SU-DHL-6 (cell line): ENCODE data around the gene KCNA1.

Source experiments
- H2AFZ ChIP-seq: fragments of 200-600 bp; sonication (generic); 2 replicates; pipeline ENCODE4 v1.6.1; 2014; ENCODE audit warnings: low read depth, mild to moderate bottlenecking, moderate library complexity, mixed read lengths, antibody characterized with exemption, low read length; ENCODE audit not compliant: severe bottlenecking
- H3F3A ChIP-seq: fragments of 200-600 bp; shearing (Covaris generic); 2 replicates; pipeline ENCODE4 v1.6.0; 2016; ENCODE audit warnings: antibody characterized with exemption, mild to moderate bottlenecking; ENCODE audit not compliant: insufficient read depth
- H3K27ac ChIP-seq: fragments of 200-600 bp; sonication (generic); 2 replicates; pipeline ENCODE4 v1.5.1; 2016; ENCODE audit warnings: low read depth, mild to moderate bottlenecking, low read length, moderate library complexity, mixed read lengths
- H3K27me3 ChIP-seq: fragments of 200-600 bp; sonication (generic), shearing (Covaris generic); 2 replicates; pipeline ENCODE4 v1.6.0; 2014; ENCODE audit warnings: mild to moderate bottlenecking, low read length
- H3K36me3 ChIP-seq: fragments of 200-600 bp; sonication (generic); 2 replicates; pipeline ENCODE4 v1.6.1; 2014; ENCODE audit warnings: mild to moderate bottlenecking, low read length, mixed read lengths
- H3K4me2 ChIP-seq: fragments of 300-600, 200-600 bp; shearing (Covaris generic), sonication (generic); 2 replicates; pipeline ENCODE4 v1.6.0; 2014; ENCODE audit warnings: low read length, low read depth, mild to moderate bottlenecking; ENCODE audit not compliant: poor library complexity, severe bottlenecking
- H3K4me3 ChIP-seq: fragments of 200-600 bp; sonication (generic); 2 replicates; pipeline ENCODE4 v1.5.1; 2014; ENCODE audit warnings: antibody characterized with exemption, low read length, mild to moderate bottlenecking, mixed read lengths; ENCODE audit not compliant: insufficient read depth, poor library complexity, severe bottlenecking
- H3K79me2 ChIP-seq: fragments of 200-600 bp; sonication (generic); 2 replicates; pipeline ENCODE4 v1.6.1; 2014; ENCODE audit warnings: mild to moderate bottlenecking, low read length, moderate library complexity; ENCODE audit not compliant: insufficient read depth
- H3K9ac ChIP-seq: fragments of 200-600 bp; sonication (generic); 2 replicates; pipeline ENCODE4 v1.7.0; 2014; ENCODE audit warnings: mild to moderate bottlenecking, low read length
- H3K9me2 ChIP-seq: fragments of 200-600 bp; sonication (generic); replicated peaks from 2 replicates; pipeline ENCODE4 v1.6.1; 2014; ENCODE audit warnings: low read length; ENCODE audit not compliant: insufficient read depth
- H3K9me3 ChIP-seq: fragments of 200-600 bp; sonication (generic); 2 replicates; pipeline ENCODE4 v1.6.1; 2014; ENCODE audit warnings: low read length, mixed read lengths; ENCODE audit not compliant: insufficient read depth
- H4K20me1 ChIP-seq: fragments of 200-600 bp; sonication (generic); 2 replicates; pipeline ENCODE4 v1.6.1; 2014; ENCODE audit warnings: low read depth, mild to moderate bottlenecking, antibody characterized with exemption, low read length, moderate library complexity, mixed read lengths
- CTCF ChIP-seq: fragments of 200-600 bp; sonication (generic); IDR thresholded peaks from one replicate; pipeline ENCODE4 v1.5.1; 2017; ENCODE audit warnings: antibody characterized with exemption, mild to moderate bottlenecking, low read length, moderate library complexity; ENCODE audit not compliant: insufficient read depth, poor library complexity, severe bottlenecking
- EZH2phosphoT487 ChIP-seq: fragments of 200-600 bp; sonication (generic), shearing (Covaris generic); conservative IDR thresholded peaks from 2 replicates; pipeline ENCODE4 v1.6.1; 2018; ENCODE audit warnings: mild to moderate bottlenecking, antibody characterized with exemption, low read length, moderate library complexity, mixed read lengths

The KCNA1 gene

GRCh38 chr12:4864575-4864974, 45.1 kb upstream of the KCNA1 start:
- no peaks in the 10 kb centered on the region for H3K9me3 ChIP-seq
- H2AFZ ChIP-seq: no peak overlapping the region
- no peak overlapping the region for H3K4me3 ChIP-seq
- no peaks in the 10 kb centered on the region for H3K9me2 ChIP-seq
- H3K36me3 ChIP-seq: no peaks in the 10 kb centered on the region
- no peak overlapping the region for H3K4me2 ChIP-seq
- H3K27me3 ChIP-seq: no peaks in the 10 kb centered on the region
- H3K9ac ChIP-seq: no peak overlapping the region
- no peak overlapping the region for H3K27ac ChIP-seq
- no peaks in the 10 kb centered on the region for H3F3A ChIP-seq
- H3K79me2 ChIP-seq: no peaks in the 10 kb centered on the region
- TF ChIP-seq CTCF: no peak
- TF ChIP-seq EZH2phosphoT487: no peak
- H4K20me1 ChIP-seq: no peaks in the 10 kb centered on the region

- Histone ChIP-seq H3F3A (no peaks in the 10 kb centered on the region), H3K4me3 (no peak overlapping the region), H2AFZ (no peak overlapping the region), H3K79me2 (no peaks in the 10 kb centered on the region), H4K20me1 (no peaks in the 10 kb centered on the region), H3K9me3 (no peaks in the 10 kb centered on the region), H3K36me3 (no peaks in the 10 kb centered on the region), H3K27me3 (no peaks in the 10 kb centered on the region), H3K9me2 (no peaks in the 10 kb centered on the region), H3K27ac (no peak overlapping the region), H3K4me2 (no peak overlapping the region), H3K9ac (no peak overlapping the region)
- TF ChIP-seq EZH2phosphoT487 (no peak), CTCF (no peak)
These were observed 44.5 kb upstream of the KCNA1 start for GRCh38 chr12:4865246-4865645.

- Histone ChIP-seq H3K36me3 (no peaks in the 10 kb centered on the region), H2AFZ (no peak overlapping the region), H3K79me2 (no peaks in the 10 kb centered on the region), H3K27ac (no peak overlapping the region), H3K4me2 (no peak overlapping the region), H4K20me1 (no peaks in the 10 kb centered on the region), H3K9me2 (no peaks in the 10 kb centered on the region), H3K27me3 (no peaks in the 10 kb centered on the region), H3K9me3 (no peaks in the 10 kb centered on the region), H3K4me3 (no peak overlapping the region), H3F3A (no peaks in the 10 kb centered on the region), H3K9ac (no peak overlapping the region)
- TF ChIP-seq EZH2phosphoT487: no peak
- TF ChIP-seq CTCF: no peak
These were observed 43.4 kb upstream of the KCNA1 start for GRCh38 chr12:4866299-4866698.

GRCh38 chr12:4867384-4867783, 42.3 kb upstream of the KCNA1 start:
- H3F3A ChIP-seq: no peaks in the 10 kb centered on the region
- H3K36me3 ChIP-seq: no peaks in the 10 kb centered on the region
- no peak overlapping the region for H3K4me2 ChIP-seq
- no peak overlapping the region for H3K9ac ChIP-seq
- H3K9me3 ChIP-seq: no peaks in the 10 kb centered on the region
- H2AFZ ChIP-seq: no peak overlapping the region
- H3K79me2 ChIP-seq: no peaks in the 10 kb centered on the region
- H4K20me1 ChIP-seq: no peaks in the 10 kb centered on the region
- H3K27ac ChIP-seq: no peak overlapping the region
- no peak overlapping the region for H3K4me3 ChIP-seq
- no peaks in the 10 kb centered on the region for H3K9me2 ChIP-seq
- TF ChIP-seq EZH2phosphoT487 (no peak), CTCF (no peak)
- H3K27me3 ChIP-seq: no peaks in the 10 kb centered on the region; the same call in 1 of the 2 replicates
